Keratinocyte (primary cell): ENCODE results near the gene PCDHB16. TPM values are rescaled to one million over a fixed set of nuclear protein-coding genes. Genes with fewer than 3 reads are reported as not detected.

ENCODE experiments used
- DNase-seq: peaks from one replicate; pipeline ENCODE4 v3.0.0-alpha.2; 2011; ENCODE audit warnings: low read depth, missing footprints, low spot score
- FAIRE-seq: peaks from 2 replicates; lab custom pipeline; 2011; peaks lifted over from hg19 to GRCh38; lab: Jason Lieb, UNC
- H2AFZ ChIP-seq: 2 replicates; pipeline ENCODE4 v1.6.0; 2012; ENCODE audit warnings: low read length, control low read depth, inconsistent platforms; ENCODE audit not compliant: control insufficient read depth
- H3K27ac ChIP-seq: 2 replicates; pipeline ENCODE4 v1.5.1; 2011; ENCODE audit warnings: low read length; ENCODE audit not compliant: control insufficient read depth, insufficient read depth
- H3K27me3 ChIP-seq: 3 replicates; pipeline ENCODE4 v1.6.0; 2011; ENCODE audit warnings: low read length; ENCODE audit not compliant: control insufficient read depth, insufficient read depth; ENCODE audit errors: extremely low read depth
- H3K36me3 ChIP-seq, 2 experiments: 2 replicates in 1 of 2; 3 replicates in 1 of 2; pipeline ENCODE4 v1.5.1; 2011; ENCODE audit warnings: low read length in 2 of 2, mild to moderate bottlenecking in 1 of 2; ENCODE audit not compliant: control insufficient read depth in 2 of 2, insufficient read depth in 2 of 2; ENCODE audit errors: extremely low read depth in 1 of 2
- H3K4me1 ChIP-seq: 3 replicates; pipeline ENCODE4 v1.5.1; 2011; ENCODE audit warnings: low read length; ENCODE audit not compliant: control insufficient read depth, insufficient read depth; ENCODE audit errors: extremely low read depth
- H3K4me2 ChIP-seq: 3 replicates; pipeline ENCODE4 v1.6.0; 2011; ENCODE audit warnings: low read depth, low read length; ENCODE audit not compliant: control insufficient read depth, insufficient read depth; ENCODE audit errors: extremely low read depth
- H3K4me3 ChIP-seq, 3 experiments: fragments of 200-600 bp in 1 of 3; sonication (generic) in 1 of 3; 2 replicates in 2 of 3; 3 replicates in 1 of 3; pipeline ENCODE4 v1.5.1; 2011 to 2016; ENCODE audit warnings: low read length in 3 of 3, mild to moderate bottlenecking in 3 of 3, control low read depth in 2 of 3, inconsistent platforms in 1 of 3, low read depth in 1 of 3, mixed read lengths in 1 of 3, mixed run types in 1 of 3, moderate library complexity in 1 of 3; ENCODE audit not compliant: control insufficient read depth in 2 of 3, insufficient read depth in 2 of 3; ENCODE audit errors: extremely low read depth in 1 of 3
- H3K79me2 ChIP-seq: 2 replicates; pipeline ENCODE4 v1.6.0; 2012; ENCODE audit warnings: low read length; ENCODE audit not compliant: control insufficient read depth, insufficient read depth
- H3K9ac ChIP-seq: 3 replicates; pipeline ENCODE4 v1.6.0; 2011; ENCODE audit warnings: low read length; ENCODE audit not compliant: control insufficient read depth, insufficient read depth; ENCODE audit errors: extremely low read depth
- H3K9me1 ChIP-seq: 3 replicates; pipeline ENCODE4 v1.6.0; 2011; ENCODE audit warnings: low read length; ENCODE audit not compliant: control insufficient read depth, insufficient read depth; ENCODE audit errors: extremely low read depth
- H3K9me3 ChIP-seq: 2 replicates; pipeline ENCODE4 v1.5.1; 2012; ENCODE audit warnings: low read depth, low read length; ENCODE audit not compliant: control insufficient read depth
- H4K20me1 ChIP-seq: 3 replicates; pipeline ENCODE4 v1.6.0; 2011; ENCODE audit warnings: low read length; ENCODE audit not compliant: control insufficient read depth, insufficient read depth; ENCODE audit errors: extremely low read depth
- EZH2 ChIP-seq: IDR thresholded peaks from one replicate; pipeline ENCODE4 v1.6.1; 2012; ENCODE audit warnings: inconsistent platforms, mild to moderate bottlenecking, low read length, moderate library complexity
- dilution Hi-C: fragments of 300-500 bp; cut with MboI; formaldehyde crosslinking; loops from one replicate; pipeline ENCODE4 v1.7.0; 2020; ENCODE audit warnings: low sequenced_read_pairs; ENCODE audit not compliant: extremely low pct_ligation_motif_present
- polyA minus RNA-seq, 3 experiments: library from RNA; depleted of rRNA, polyadenylated mRNA; stranded (reverse); fragments of >200 nt; gene quantifications; 1 replicate in 1 of 3; 2 replicates in 1 of 3; 3 replicates in 1 of 3; pipeline ENCODE4 v1.2.3, GENCODE V29; 2011
- polyA plus RNA-seq, 5 experiments: library from polyadenylated mRNA; depleted of rRNA in 3 of 5; stranded (reverse) in 3 of 5; stranded (forward) in 1 of 5; unstranded in 1 of 5; fragments of >200 nt; gene quantifications; 1 replicate in 1 of 5; 2 replicates in 3 of 5; 3 replicates in 1 of 5; pipeline versions ENCODE4 v1.2.1 to v1.2.3, GENCODE V29; 2011 to 2012; ENCODE audit warnings: missing spikeins in 2 of 5, low read depth in 1 of 5, low replicate concordance in 1 of 5
- TF ChIP-seq, protein P1 (sequence below), 3 experiments: IDR thresholded peaks in 1 of 3; conservative IDR thresholded peaks in 1 of 3; optimal IDR thresholded peaks in 1 of 3; 2 replicates in 2 of 3; 3 replicates in 1 of 3; pipeline versions ENCODE3 to v1.5.1; 2011; ENCODE audit warnings: low read length in 3 of 3, mild to moderate bottlenecking in 3 of 3, moderate library complexity in 2 of 3, control low read depth in 1 of 3, inconsistent platforms in 1 of 3; ENCODE audit not compliant: insufficient read depth in 2 of 3; ENCODE audit errors: extremely low read depth in 1 of 3

The PCDHB16 gene
- 0.02 to 0.09 TPM (median 0.07 TPM) in 3 replicates for polyA plus RNA-seq
- polyA plus RNA-seq (2011; ENCODE audit: low read depth) = not detected
- not detected in 2 replicates for polyA plus RNA-seq (2011; cell fraction: cytosol; rRNA removed)
- polyA plus RNA-seq (2011; cell fraction: nucleus; rRNA removed) = 0.17 TPM in 1 of 2 replicates, not detected in the other
- polyA plus RNA-seq (2012; ENCODE audit: low replicate concordance) = 0.02 TPM in 1 of 2 replicates, not detected in the other
- polyA minus RNA-seq = not detected in 3 replicates
- not detected for polyA minus RNA-seq (2011; cell fraction: cytosol; rRNA and poly(A)+ RNA removed)
- polyA minus RNA-seq (2011; cell fraction: nucleus; rRNA and poly(A)+ RNA removed) = 0.70 TPM in 1 of 2 replicates, not detected in the other

DNA sequence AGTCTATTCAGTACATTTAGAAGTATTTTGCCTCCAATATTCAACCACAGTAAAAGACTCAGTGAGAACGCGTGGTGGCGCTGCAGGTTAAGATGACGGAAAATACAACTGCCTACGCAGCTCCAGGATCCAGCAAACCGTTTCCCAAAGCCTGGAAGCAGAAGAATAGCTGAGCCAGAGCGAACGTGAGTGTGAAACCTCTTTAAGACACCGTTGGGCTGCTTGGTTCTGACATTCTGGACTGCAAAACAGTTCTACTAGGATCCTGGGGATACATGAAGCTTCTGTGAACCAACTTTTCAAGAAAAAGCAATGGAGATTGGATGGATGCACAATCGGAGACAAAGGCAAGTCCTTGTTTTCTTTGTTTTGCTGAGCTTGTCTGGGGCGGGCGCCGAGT lies at the start of gene PCDHB16:
Gene PCDHB16 (plus strand): TSS at position 140 of the 400 bp plus-strand sequence. CDS start 173 bp downstream, at position 313.
- dilution Hi-C loops = no loop called here
- DNase-seq (no peak), FAIRE-seq (no peak)
- no peaks in the 10 kb centered on the region for H3K36me3 ChIP-seq
- no peak for TF ChIP-seq EZH2
- TF ChIP-seq, protein P1, sequence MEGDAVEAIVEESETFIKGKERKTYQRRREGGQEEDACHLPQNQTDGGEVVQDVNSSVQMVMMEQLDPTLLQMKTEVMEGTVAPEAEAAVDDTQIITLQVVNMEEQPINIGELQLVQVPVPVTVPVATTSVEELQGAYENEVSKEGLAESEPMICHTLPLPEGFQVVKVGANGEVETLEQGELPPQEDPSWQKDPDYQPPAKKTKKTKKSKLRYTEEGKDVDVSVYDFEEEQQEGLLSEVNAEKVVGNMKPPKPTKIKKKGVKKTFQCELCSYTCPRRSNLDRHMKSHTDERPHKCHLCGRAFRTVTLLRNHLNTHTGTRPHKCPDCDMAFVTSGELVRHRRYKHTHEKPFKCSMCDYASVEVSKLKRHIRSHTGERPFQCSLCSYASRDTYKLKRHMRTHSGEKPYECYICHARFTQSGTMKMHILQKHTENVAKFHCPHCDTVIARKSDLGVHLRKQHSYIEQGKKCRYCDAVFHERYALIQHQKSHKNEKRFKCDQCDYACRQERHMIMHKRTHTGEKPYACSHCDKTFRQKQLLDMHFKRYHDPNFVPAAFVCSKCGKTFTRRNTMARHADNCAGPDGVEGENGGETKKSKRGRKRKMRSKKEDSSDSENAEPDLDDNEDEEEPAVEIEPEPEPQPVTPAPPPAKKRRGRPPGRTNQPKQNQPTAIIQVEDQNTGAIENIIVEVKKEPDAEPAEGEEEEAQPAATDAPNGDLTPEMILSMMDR (optimal IDR thresholded peaks at IDR 0.05 in 1 of 3, IDR thresholded peaks at IDR 0.05 in 1 of 3, conservative IDR thresholded peaks at IDR 0.05 in 1 of 3; ENCODE audit: extremely low read depth in 1 of 3, insufficient read depth in 2 of 3, low read length in 3 of 3) = peak in 1 of 3 experiments; percentile 11
- no peak within 1 kb of the TSS for H3K9ac ChIP-seq
- no peak within 1 kb of the TSS for H2AFZ ChIP-seq
- H3K9me3 ChIP-seq = no peaks in the 10 kb centered on the region
- no peak within 1 kb of the TSS for H3K27ac ChIP-seq
- no peaks in the 10 kb centered on the region for H3K4me1 ChIP-seq
- no peaks in the 10 kb centered on the region for H3K27me3 ChIP-seq
- no peak within 1 kb of the TSS for H3K4me3 ChIP-seq
- no peaks in the 10 kb centered on the region for H4K20me1 ChIP-seq
- H3K79me2 ChIP-seq = no peaks in the 10 kb centered on the region
- no peak within 1 kb of the TSS for H3K4me2 ChIP-seq
- H3K9me1 ChIP-seq = no peaks in the 10 kb centered on the region

DNA sequence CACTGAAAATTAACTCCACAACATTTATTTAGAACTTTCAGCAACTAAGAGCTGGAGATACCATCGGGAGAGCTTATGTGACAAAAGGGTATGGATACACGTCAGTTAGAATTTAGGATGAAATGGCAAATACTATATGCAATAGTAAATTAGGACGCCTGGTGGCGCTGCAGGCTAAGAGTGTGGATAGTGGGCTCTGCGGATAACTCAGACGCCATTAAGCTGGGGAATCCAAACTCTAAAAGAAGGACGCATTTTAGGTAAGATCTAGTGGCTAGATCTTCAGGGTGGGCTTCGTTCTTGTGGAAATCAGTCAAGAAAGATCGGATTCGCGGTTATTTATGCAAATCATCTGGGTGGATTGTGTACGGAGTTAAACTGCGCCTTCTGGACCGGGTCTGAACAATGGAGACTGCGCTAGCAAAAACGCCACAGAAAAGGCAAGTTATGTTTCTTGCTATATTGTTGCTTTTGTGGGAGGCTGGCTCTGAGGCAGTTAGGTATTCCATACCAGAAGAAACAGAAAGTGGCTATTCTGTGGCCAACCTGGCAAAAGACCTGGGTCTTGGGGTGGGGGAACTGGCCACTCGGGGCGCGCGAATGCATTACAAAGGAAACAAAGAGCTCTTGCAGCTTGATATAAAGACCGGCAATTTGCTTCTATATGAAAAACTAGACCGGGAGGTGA lies 47.0 kb upstream of the PCDHB16 start, which contains the start of gene PCDHB5:
Gene PCDHB5 (plus strand): TSS at position 177 of the 688 bp plus-strand sequence. CDS start 229 bp downstream, at position 406.
- no peaks in the 10 kb centered on the region for H3K9me1 ChIP-seq
- no peak within 1 kb of the TSS for H2AFZ ChIP-seq
- H3K4me1 ChIP-seq = no peaks in the 10 kb centered on the region
- H4K20me1 ChIP-seq = no peaks in the 10 kb centered on the region
- no peaks in the 10 kb centered on the region for H3K79me2 ChIP-seq
- FAIRE-seq = no peak
- dilution Hi-C loops = no loop called here
- no peak for TF ChIP-seq EZH2
- TF ChIP-seq, protein P1 (optimal IDR thresholded peaks at IDR 0.05 in 1 of 3, IDR thresholded peaks at IDR 0.05 in 1 of 3, conservative IDR thresholded peaks at IDR 0.05 in 1 of 3; ENCODE audit: extremely low read depth in 1 of 3, insufficient read depth in 2 of 3, low read length in 3 of 3) = peak in 1 of 3 experiments; percentile 20
- no peaks in the 10 kb centered on the region for H3K36me3 ChIP-seq
- no peaks in the 10 kb centered on the region for H3K27me3 ChIP-seq
- no peak within 1 kb of the TSS for H3K9ac ChIP-seq
- no peak within 1 kb of the TSS for H3K27ac ChIP-seq
- no peak for DNase-seq
- H3K4me2 ChIP-seq = no peak within 1 kb of the TSS
- H3K9me3 ChIP-seq = no peaks in the 10 kb centered on the region
- H3K4me3 ChIP-seq = peak within 1 kb of the TSS in 1 of 3 experiments; percentile 18
